HG02642 (cell line): Measurements from ENCODE around the gene APOO.
"Not testable (repeated sequence)": the region's sequence is repeated elsewhere in the genome, so short reads cannot be mapped to it uniquely, and the experiment has no call there.

Experiments
- ATAC-seq: cut with Tn5 transposase; IDR thresholded peaks from one replicate; pipeline ENCODE4 v1.9.1; 2021; ENCODE audit warnings: mild to moderate bottlenecking; ENCODE audit not compliant: unreplicated experiment, poor library complexity

The APOO gene

DNA sequence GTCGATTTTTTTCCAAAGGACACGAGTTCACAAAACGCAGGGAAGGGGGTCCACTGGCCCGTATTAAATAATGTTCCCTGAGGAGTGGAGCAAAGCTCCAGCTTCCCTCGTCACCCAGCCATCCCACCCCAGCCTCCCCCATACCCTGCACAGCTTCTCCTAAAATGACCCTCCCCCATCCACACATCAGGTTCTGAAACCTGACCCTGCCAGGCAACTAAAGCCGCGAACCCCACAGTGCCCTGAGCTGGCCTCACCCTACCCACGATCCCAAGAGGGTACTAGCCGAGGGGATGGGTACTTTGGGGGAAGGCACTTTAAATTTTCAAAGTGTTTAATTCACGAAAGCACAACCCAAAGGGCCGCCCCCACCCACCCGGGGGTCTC, 634 bp downstream of the APOO start:
- ATAC-seq, result peak; percentile 2

DNA sequence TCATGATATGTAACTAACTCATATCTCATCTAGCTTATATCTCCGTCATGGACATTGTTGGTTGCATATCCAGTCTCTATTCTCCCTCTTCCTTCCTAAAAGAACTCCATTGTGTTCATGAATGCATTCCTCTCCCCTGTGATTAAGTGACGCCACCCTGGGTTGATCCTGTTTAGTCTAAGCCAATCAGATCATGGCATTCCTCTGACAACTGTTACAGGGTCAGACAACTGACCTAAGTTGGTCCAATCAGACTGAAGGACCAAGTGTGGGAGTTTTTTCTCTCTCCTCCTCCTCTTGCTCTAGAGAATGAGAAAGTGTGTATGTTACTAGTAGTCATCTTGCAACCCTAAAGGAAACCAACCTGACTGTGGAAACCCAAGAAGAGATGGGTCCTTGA, 3.6 kb downstream of the APOO start:
- no peak for ATAC-seq

DNA sequence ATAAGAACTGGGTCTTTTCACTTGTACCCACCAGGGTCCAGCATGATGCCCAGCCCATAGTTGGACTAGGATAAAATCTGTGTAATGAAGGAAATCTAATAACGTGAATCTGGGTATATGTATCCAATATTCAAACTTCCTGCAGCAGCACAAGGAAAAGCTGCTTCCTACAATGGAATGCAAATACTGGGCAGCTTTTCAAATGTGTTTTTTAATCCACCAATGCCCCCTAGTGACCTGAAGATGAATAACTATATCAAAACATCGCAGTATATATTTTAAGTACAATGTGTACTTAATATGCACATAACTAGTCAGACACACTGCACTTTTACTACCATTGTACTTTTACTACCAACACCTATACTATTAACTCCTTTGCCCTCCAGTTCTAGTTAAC, 5.3 kb downstream of the APOO start:
- no peak for ATAC-seq

DNA sequence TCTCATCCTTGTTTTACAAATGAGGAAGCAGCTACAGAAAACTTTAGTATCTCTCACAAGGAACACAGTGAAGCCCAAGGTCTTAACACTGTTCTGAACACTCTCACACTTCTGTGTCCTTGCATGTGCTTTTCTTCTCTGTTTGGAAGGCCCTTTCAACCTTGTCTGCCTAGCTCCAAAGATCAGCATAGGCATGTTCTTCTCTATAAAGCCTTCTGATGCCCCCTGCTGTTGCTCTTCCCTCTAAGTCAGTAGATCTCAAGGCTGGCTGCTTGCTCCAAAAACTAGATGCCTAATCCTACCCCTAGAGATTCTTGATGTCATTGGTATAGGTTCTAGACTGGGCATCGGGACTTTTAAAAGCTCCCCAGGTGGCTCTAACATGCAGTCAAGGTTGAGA, 5.9 kb downstream of the APOO start:
- peak; percentile 69 for ATAC-seq

DNA sequence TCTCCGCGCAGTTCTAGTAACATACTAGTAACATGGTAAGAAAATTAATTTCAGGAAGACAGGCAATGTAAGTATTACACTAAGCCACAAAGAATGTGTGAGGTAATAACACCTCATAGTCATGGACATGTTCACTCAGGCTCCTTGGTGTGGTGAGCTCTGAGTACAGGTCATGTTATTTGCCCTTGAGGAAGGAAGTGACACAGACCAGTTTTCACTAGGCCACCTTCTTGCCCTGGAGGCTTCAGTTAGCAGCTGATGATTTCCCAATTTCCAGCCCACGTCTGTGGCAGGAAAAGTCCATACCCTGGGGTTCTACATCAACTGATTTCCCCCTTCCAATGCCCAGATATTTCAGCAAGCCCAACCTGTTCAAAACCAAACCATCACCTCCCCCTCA, 6.7 kb downstream of the APOO start:
- no peak for ATAC-seq

DNA sequence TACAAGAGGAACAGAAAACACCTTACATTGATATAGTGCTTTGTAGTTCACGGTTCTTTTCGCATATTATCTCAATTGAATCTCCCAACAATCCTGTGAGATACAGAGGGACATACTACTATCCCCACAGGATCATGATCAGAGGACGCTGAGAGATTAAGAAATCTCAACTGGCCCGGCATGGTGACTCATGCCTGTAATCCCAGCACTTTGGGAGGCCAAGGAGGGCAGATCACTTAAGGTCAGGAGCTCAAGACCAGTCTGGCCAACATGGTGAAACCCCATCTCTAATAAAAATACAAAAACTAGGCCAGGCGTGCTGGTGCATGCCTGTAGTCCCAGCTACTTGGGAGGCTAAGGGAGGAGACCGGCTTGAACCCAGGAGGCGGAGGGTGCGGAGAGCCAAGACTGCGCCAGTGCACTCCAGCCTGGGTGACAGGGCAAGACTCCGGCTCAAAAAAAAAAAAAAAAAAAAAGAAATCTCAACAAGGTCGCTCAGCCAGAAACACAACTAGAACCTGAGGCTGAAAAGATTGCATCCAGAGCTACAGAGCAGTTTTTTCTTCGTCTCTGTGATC, 7.4 kb downstream of the APOO start:
- no peak for ATAC-seq

DNA sequence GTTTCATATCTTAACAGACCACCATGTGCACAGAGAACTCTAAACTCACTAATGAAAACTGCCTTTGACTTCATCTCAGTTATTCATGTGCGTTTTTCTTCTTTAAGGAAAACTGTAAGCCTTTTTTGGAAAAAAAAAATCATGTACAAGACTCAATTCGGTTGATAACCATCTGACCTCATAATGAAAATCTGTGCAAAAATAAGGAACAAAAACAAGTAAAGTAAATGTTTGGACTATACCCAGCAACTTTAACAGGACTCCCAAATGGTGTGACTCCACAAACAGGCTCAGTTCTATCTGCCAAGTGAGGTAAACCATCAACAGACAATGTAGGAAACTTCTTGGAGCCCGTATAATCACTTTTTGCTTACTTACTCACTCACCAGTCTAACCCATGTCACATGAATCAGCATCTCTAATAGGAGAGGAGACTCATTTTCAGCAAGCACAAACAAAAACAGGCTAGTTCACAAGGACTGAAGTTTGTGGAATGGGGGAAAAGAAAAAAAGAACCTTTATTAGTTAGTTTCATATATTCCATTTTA, 9.3 kb downstream of the APOO start:
- ATAC-seq, result no peak

DNA sequence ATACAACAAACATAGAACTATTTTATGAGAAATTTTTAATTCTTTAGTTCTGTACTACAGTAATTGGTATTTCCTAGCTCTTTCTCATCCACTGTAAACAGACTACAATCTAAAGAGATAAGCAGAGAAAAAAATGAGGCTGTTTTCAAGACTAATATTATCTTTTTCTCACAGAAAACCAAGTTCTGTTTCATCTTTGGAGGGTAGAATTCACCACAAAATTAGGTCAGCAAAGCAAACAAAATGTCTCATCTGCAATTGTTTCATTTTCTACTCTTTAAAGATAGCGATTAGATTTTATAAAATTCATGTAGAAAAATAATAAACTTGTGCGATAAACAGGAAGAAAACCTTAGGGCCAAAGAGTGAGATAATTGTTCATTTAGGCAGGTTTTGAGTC, 10.8 kb downstream of the APOO start:
- no peak for ATAC-seq

DNA sequence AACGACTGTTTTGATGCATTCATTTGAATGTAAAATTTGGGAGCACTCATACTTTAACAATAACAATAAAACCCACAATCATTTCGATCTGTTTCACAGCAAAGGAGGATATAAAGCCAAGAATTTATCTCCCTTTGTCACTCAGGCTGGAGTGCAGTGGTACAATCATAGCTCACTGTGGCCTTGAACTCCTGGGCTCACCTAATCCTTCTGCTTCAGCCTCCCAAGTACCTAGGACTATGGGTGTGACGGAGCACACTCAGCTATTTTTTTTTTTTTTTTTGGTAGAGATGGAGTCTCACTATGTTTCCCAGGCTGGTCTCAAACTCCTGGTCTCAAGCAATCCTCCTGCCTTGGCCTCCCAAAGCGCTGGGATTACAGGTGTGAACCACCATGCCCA, 11.2 kb downstream of the APOO start:
- ATAC-seq, result not testable (repeated sequence)

DNA sequence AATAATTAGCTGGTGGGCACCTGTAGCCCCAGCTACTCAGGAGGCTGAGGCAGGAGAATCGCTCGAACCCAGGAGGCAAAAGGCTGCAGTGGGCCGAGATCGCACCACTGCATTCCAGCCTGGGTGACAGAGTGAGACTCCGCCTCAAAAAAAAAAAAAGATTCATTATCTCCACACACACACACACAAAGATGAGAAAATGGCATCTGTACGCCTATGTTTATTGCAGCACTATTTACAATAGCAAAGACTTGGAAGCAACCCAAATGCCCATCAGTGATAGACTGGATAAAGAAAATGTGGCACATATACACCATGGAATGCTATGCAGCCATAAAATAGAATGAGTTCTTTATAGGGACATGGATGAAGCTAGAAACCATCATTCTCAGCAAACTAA, 12.7 kb downstream of the APOO start:
- not testable (repeated sequence) for ATAC-seq

DNA sequence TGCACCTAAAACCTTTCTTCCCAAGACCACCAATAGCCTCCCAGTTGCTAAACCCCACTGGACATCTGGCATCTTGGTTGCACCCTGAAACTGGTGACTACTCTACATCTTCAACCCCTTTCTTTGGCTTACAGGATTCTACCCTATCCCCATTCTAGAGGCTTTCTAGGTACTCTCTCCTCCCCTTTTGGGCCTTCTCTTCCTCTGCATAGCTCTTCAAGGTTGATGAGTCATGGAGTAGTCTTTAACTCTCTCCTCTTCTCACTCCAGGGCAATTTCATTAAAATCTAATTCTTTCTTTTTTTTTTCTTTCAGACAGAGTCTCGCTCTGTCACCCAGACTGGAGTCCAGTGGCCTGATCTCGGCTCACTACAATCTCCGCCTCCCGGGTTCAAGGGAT, 16.8 kb downstream of the APOO start:
- ATAC-seq, result no peak

DNA sequence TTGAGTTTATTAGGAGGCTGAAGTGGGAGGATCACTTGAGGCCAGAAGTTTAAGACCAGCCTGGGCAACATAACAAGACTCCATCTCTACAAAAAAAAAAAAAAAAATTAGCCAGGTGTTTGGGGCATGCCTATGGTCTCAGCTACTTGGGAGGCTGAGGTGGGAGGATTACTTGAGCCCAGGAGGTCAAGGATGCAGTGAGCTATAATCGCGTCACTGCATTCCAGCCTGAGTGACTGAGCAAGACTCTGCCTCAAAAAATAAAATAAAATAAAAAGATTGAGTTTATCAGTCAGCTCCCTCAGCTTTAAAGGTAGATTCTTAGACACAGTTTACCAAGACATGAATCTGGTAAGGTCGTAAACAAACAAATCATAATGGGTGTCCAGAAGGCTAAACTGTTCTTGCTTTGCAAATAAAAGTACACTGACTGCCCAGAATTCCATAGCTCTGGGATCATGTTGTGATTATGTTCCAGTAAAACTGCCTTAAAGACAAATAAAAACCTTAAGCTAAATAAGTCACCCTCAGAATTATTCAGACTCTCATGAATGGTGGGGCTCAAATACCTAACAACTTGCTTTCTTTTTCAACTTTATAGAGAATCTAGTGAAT, 18.7 kb downstream of the APOO start:
- ATAC-seq, result no peak

DNA sequence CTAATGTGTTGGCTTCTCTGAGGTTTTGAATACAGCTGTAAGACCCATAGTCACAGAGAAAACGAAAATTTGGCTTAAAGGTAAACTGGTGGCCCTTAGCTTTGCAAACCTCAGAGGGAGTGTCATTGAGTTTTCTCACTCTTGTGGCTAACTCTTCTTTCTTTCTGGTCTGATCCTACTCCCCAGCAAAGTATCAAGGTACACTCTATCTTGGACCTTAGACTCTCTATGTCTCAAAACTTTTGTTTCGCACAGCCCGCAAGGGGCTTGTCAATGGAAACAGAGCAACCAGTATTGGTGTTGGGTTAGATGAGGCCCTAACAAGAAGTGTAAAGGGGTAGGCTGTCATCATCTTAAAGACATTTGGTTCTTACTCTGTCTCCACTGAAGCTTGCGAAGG, 19.8 kb downstream of the APOO start:
- no peak for ATAC-seq

DNA sequence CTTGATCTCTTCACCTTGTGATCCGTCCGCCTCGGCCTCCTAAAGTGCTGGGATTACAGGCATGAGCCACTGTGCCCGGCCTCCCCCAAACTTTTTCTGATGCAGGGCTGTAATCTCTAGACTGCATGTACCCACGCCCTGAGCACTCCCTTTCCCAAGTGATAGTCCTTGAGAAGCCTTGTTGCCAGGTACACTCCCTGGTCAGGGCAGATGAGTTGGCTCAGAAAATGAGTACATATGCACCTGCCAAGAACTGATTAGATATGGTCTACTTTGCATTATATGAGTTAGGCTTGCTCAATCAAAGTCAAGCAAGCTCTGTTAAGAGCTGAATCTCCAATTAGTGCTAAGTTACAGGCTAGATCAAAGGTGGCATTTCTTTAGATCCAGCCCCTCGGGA, 20.3 kb downstream of the APOO start:
- no peak for ATAC-seq

DNA sequence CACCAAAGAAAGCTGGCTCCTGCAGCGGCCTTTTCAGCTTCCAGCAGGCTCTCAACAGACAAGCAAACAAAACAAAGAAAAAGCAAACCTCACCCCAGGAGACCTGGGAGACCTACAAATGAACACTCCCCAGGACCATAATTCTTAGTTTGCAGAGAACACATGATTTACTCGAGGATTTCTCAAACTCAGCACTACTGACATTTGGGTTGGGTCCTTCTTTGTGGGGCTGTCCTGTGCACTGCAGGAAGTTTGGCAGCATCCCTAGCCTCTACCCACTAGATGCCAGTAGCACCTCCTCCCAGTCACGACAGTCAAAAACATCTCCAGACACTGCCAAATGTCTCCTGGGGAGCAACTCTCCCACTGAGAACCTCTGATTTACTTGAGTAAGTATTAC, 21.9 kb downstream of the APOO start:
- ATAC-seq, result no peak

DNA sequence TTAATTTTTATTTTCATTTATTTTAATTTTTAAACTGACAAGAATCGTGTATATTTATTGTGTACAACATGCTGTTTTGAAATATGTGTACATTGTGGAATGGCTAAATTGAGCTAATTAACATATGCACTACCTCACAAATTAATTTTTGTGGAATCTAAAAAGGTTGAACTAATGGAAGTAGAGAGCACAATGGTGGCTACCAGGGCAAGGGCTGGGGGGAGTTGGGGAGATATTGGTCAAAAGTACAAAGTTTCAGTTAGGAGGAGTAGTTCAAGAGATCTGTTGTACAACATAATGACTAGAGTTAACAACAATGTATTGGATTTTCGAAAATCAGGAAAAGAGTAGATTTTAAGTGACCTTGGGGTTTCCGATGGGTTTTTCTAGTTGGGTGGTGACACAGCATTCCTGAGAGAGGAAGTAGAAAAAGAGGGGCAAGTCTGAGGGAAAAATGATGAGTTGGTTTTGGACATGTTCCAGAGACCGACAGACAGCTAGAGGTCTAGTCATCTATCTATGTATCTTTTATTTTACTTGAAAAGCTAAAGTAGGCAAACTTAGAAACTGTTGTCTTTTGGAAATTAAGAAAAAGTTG, 23.2 kb downstream of the APOO start:
- ATAC-seq, result no peak

DNA sequence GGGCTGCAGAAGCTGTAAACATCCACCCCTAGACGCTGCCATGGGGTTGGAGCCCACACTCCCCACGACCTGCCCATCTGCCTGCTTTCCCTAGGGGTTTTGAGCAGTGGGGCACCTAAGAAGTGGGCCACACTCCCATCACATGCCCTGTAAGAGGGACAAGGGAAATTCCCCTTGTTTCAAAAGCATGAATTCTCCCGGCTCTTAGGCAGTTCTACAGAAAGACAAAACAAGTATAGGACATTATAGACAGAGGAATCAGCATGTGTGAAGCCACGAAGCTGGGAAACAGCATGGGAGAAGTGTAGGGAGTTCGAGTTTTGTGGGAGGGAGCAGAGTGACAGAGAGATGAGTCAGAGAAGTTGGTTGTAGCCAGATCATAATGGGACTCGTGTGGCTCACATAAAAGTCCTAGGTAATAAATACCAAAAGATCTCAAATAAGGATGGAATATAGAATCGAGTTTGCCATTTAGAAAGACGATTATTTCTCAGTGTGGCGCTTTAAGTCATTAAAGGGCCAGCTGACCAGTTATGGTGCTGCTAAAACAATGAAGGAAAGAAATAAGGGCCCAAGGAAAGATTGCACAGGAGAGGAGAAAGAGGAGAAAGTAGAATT, 23.9 kb downstream of the APOO start:
- no peak for ATAC-seq

DNA sequence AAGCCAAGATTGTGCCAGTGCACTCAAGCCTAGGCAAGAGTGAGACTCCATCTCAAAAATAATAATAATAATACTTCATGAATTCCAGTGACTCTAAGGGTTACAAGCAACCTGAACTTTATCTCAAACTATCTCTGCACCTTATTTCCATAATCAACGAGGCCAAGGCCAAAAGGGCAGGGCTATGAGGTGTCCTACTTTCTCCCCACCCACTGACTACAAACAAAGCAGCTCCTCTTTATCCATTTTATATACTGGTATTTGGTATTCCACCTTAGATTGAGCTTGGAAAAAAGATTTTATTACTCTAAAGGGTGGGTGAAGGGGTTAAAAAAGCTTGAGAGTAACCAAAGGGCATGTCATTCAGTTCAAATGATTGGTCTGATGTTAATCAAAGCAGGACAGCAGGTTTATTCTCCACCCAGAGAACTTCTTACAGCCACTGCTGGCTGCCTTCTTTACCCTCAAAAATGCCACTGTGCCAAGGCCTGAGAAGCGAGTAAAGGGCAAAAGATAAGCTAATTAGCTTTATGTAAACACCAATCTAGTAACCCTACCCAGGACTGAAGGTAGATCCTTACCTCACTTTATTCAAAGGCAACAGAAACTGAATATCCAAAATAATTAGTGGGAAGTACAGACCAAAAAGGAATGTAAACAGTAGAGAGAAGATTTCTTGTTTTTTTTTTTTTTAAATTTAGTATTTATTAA, 28.2 kb downstream of the APOO start:
- ATAC-seq, result no peak

DNA sequence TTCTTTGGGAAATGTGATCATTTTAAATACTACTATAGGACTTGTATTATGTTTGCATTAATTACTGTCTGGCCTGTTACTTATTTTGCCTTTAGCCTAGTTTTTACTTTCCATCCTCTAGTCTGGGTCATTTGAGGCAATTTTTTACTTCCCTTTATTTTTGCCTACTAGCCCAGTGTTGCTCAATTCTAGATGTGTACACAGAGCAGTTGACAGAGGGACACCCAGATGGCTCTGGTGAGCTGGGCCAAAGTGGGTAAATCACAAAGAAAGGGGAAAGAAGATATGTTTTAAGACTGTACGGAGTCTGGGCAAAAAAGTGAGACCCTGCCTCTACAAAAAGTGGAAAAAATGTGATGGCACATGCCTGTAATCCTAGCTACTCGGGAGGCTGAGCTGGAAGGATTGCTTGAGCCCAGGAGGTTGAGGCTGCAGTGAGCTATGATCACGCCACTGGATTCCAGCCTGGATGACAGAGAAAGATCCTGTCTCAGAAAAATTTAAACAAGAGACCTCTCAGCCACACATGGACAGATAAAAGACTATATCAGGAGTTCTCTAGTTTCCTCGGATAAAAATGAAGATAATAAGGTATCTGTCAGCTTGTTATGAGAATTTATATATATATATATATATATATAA, 35.7 kb downstream of the APOO start:
- ATAC-seq, result no peak

DNA sequence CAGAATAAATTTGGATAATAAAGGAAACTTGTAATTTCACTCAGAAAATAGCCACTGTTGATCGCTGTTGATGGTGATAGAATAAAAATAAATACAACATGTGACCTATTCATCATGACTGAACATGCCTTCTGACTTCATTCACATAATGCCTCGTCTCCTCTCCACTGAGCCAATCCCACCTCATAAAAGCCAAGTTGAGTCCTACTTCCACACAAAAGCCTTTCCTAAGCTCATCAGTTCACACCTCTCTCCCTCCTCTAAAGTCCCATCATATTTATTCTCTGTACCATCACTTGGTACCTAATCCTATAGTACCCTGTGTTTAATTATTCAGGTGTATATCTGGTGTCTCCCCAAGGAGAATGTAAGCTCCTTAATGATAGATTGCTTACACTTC, 37.7 kb downstream of the APOO start:
- ATAC-seq, result no peak
